ENCODE measurements around the gene GNL2. TPM values are rescaled to one million over a fixed set of nuclear protein-coding genes. Genes with fewer than 3 reads are reported as not detected.

The GNL2 gene
- total RNA-seq, result 21.9 and 27.4 TPM in 2 replicates

GRCh38 chr1:37595440-37596181 is at the start of gene GNL2:
Gene GNL2, minus strand, starts transcription at chr1:37595937. Its CDS starts 115 bp downstream, at chr1:37595822.

GRCh38 chr1:37634244-37634991 is 38.7 kb upstream of the GNL2 start, which contains the start of gene RSPO1:
Gene RSPO1, minus strand, starts transcription at chr1:37634892. Its CDS starts 5,231 bp downstream, at chr1:37629661.

GRCh38 chr1:37556712-37557196 is 39.0 kb downstream of the GNL2 start, which contains the start of gene DNALI1:
Gene DNALI1, plus strand, starts transcription at chr1:37556940. Its CDS starts 55 bp downstream, at chr1:37556995.

GRCh38 chr1:37553927-37554808 is 41.6 kb downstream of the GNL2 start, which contains the start of gene SNIP1:
Gene SNIP1, minus strand, starts transcription at chr1:37554293. Its CDS starts 64 bp downstream, at chr1:37554229.

Other genes with a start within 250 kb of the GNL2 start
- gene ZC3H12A, start 121.4 kb downstream of the GNL2 start, total RNA-seq, result 3.7 and 5.6 TPM in 2 replicates
- 42.5 and 43.7 TPM in 2 replicates for gene MEAF6, start 81.2 kb downstream of the GNL2 start, total RNA-seq
- gene SNIP1, start 41.6 kb downstream of the GNL2 start, total RNA-seq, result 7.8 and 9.0 TPM in 2 replicates
- 2.9 and 5.5 TPM in 2 replicates for gene DNALI1, start 39.0 kb downstream of the GNL2 start, total RNA-seq
- gene RSPO1, start 39.0 kb upstream of the GNL2 start, total RNA-seq, result 0.17 and 8.6 TPM in 2 replicates
- gene CDCA8, start 96.6 kb upstream of the GNL2 start, total RNA-seq, result 0.47 and 0.60 TPM in 2 replicates
- gene EPHA10, start 169.2 kb upstream of the GNL2 start, total RNA-seq, result not detected in 2 replicates
- gene MANEAL, start 197.9 kb upstream of the GNL2 start, total RNA-seq, result 2.1 TPM in 1 of 2 replicates, not detected in the other
- gene C1orf122, start 211.9 kb upstream of the GNL2 start, total RNA-seq, result 93.2 and 201 TPM in 2 replicates
- gene YRDC, start 212.3 kb upstream of the GNL2 start, total RNA-seq, result 14.0 and 21.7 TPM in 2 replicates

Data from pericardium fibroblast (primary cell).